ENCODE measurements around the gene LAMA2. TPM values are rescaled to one million over a fixed set of nuclear protein-coding genes. Genes with fewer than 3 reads are reported as not detected.

The LAMA2 gene
- polyA plus RNA-seq, 5 donors: 28.8 to 67.6 (median 54.6) TPM

GRCh38 chr6:129353067-129353466, 470.1 kb downstream of the LAMA2 start:
- DNase-seq: no peak

DNA sequence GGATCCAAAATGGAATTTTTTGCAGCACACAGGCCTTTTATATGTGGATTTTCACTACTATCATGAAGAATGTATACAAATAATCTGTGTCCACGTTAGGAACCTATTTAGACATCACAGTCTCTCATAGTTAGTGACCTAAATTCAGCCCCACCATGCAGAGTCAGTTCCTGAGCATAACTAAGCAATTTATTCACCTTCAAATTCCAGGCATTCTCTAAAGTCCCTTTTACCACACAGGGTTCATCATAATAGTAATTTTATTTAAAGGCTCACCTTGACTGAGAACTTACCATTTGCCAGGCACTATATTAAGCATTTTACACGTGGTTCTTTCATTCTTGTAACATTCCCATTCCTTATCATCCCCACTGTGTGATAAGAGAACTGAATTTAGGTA, 473.2 kb downstream of the LAMA2 start:
- DNase-seq: no peak

GRCh38 chr6:129359811-129360681, 477.1 kb downstream of the LAMA2 start:
- DNase-seq: no peak

GRCh38 chr6:129360682-129360955, 477.7 kb downstream of the LAMA2 start:
- DNase-seq: no peak

DNA sequence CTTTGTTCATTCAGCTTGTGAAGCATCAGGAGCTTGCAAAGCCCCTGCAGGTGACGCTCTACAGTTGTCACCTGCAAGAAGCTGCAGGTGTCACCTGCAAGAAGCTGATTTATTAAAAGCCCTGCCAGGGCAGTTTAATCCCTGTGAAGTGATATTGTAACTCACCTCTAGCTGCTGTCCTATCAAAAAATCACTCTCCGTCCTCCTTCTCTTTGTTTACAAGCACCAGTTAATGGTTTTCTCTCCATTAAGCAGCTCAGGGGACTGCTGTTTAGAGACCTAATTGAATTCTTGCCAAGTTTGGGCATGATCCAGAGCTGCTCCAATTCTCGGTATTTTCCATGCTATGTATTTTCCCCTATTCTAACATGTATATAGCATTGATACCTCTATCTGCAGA, 481.1 kb downstream of the LAMA2 start:
- DNase-seq: no peak

GRCh38 chr6:129364767-129365166, 481.8 kb downstream of the LAMA2 start:
- DNase-seq: no peak

- no peak for DNase-seq
Observed at GRCh38 chr6:129368076-129368475, 485.1 kb downstream of the LAMA2 start.

GRCh38 chr6:129368970-129369369, 486.0 kb downstream of the LAMA2 start:
- no peak for DNase-seq

DNA sequence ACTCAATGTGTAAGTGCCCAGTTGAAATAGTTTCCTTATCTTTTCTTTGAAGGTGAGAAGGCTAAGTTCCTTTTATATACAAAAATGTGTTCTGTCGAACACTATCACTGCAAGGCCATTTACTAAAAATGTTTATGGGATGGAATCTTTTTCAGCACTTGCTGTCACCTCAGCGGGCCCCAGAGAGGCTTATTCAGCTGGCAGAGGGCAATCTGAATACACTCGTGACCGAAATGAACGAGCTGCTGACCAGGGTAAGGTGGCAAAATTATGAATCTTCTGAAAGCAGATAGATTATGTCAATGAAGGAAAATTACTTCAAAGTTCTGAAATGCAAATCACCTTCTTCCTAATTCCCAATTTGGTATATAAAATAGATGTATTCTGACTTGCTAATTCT, 486.8 kb downstream of the LAMA2 start:
- DNase-seq: no peak

DNA sequence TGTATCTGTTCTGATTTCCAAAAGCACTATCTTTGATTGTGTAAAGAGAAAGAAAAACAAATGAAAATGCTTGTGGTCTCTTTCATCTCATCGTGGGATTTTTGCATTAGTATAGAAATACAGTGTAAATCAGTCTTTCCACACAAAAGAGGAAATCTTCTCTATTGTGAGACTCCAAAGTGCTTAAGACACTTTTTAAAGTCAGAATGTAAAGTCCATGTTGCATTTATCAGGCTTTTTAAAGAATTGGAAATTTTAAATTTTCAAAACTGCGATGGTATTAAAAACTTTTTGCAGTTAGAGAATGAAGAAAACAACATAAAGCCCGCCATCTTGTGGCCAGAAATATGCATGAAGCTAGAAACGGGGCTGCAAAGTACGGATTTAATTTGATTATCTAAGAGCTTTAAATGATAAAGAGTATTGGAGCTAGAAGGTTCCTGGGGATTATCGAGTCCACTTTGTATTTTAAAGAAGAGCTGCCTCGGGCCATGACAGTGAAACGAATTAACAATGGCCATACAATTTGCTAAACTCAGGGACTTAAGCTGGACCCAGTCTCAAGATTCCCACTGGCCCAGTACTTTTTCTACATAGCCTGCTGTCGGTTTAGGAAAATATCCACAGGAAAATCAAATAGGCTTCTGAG, 487.5 kb downstream of the LAMA2 start:
- peak; percentile 29 to 47 for DNase-seq

- DNase-seq: no peak
Observed at GRCh38 chr6:129381885-129382284, 498.9 kb downstream of the LAMA2 start.

DNA sequence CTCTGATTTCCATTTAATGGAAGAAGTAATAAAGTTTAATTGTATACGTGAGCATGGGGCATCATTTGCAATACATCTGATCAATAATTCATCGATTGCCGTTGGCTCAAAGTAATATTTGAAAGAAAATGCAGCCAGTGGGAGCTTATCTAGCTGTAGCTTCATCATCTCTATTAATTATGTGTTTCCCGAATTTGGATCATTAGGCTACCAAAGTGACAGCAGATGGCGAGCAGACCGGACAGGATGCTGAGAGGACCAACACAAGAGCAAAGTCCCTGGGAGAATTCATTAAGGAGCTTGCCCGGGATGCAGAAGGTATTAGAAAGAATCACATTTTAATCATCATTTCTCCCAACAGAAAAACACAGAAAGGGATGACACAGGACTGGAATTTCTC, 500.0 kb downstream of the LAMA2 start:
- no peak for DNase-seq

- no peak for DNase-seq
Observed at GRCh38 chr6:129385117-129385516, 502.2 kb downstream of the LAMA2 start.

- no peak for DNase-seq
Observed at GRCh38 chr6:129390900-129391299, 508.0 kb downstream of the LAMA2 start.

DNA sequence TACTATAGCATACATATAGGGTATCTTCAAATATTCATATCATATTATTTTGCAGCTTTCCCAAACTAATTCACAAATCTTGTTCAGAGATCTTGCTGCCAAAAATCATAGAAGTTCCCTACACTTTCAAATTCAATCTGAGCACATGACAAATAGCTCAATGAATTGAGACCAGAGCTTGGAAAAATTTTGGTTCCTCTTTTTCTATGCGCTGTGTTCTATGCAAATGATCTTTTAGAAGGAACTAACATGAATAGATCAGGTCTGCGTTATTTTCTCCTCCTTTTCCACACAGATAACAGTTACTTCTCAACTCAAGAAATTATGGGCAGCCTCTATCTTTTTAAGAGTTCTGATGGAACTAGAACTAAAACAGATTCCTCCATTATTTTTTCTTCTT, 510.7 kb downstream of the LAMA2 start:
- no peak for DNase-seq

DNA sequence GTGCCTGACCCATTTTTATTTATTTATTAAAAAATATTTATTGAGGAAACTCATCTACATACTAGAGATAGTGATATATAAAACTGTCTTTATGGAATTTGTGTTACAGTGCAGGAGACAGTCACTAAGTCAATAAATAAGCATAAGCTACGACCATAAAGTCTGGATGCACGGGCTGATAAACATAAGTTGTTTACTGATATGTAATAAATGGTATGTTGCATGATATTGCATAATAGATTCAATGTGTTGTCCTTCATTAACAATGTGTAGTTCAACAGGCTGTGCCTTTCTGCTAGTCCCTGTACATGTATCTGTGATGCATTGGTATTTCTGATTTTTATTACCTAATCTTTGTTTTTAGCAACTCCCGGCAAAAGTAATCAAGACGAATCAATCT, 515.8 kb downstream of the LAMA2 start:
- no peak for DNase-seq

- no peak for DNase-seq
Observed at GRCh38 chr6:129402244-129402643, 519.3 kb downstream of the LAMA2 start.

DNA sequence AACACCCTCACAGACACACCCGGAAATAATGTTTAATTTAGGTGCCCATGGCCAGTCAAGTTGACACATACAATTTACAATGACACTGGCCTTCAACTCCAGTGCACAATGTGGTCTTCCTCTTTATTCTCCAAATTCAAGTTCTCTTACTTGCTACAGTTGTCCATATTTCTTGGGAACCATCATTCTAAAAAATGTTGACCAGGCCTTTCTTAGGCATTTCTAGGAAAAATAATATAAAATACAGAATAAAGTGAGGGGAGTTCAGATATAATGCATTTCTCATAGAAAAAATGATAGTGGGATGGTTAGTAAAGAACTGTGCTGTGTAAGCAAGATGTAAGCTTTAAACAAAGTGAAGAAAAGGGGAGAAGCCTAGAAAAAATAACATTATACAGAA, 528.2 kb downstream of the LAMA2 start:
- DNase-seq: no peak

- DNase-seq: no peak
Observed at GRCh38 chr6:129416337-129416990, 533.5 kb downstream of the LAMA2 start.

DNA sequence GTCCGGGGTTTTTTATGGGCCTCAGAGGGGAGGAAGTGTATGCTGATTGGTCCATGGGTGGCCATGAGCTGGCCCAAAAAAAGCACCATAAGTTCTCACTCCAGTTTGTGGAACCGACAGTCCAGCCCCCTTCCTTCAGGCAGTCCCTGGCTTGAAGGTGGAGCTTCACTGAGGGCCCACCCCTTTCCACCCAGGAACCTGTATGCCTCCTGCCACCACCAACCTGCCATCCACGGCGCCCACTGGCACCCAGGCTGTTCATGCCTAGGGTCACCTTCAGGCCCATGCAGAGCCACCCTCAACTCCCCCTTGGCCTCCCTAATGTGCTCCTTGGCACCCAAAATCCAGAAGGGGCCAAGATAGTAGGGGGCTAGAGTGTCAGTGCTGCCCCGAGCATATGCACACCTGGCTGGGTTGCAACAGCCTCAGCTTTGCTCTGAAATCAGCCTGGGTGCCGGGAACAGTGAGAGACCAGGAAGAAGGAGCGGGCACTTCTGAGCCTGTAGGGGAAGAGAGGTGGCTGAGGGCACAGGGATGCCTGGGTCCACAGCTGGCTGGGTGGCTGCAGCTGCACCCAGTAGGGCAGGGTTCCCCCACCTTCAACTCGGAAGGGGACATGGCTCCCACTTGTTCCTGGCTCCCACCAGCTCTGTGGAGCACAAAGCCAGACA, 534.6 kb downstream of the LAMA2 start:
- DNase-seq: no peak

DNA sequence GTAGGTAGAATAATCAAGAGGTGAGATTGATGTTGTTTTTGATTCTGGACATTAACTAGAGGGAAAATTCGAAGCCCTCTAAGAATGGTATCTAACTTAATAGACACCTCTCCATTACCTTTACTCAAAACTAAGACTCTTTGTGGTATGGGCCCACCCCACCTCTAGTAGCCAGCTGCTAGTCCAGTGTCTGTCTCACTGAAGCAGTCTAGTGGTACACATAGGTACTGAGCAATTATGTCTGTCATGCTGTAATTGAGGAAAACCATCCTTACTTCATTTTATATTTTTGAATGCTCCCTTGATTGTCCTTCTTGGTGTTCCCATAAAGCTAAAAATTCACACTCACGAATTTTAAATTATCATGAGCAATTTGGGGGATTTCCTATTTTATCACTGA, 536.4 kb downstream of the LAMA2 start:
- DNase-seq: no peak

GRCh38 chr6:129426343-129426742, 543.4 kb downstream of the LAMA2 start:
- DNase-seq: no peak

- no peak for DNase-seq
Observed at GRCh38 chr6:129429956-129430355, 547.0 kb downstream of the LAMA2 start.

Measured in right lung (tissue), 5 donors.